B cell (primary cell): ENCODE measurements around the gene TMEM163.

Experiments used
- CTCF ChIP-seq: fragments of 200-600 bp; IDR thresholded peaks from one replicate; pipeline ENCODE4 v1.8.0; 2022; ENCODE audit warnings: antibody characterized with exemption, mild to moderate bottlenecking
- EZH2 ChIP-seq: IDR thresholded peaks from 2 replicates; pipeline ENCODE4 v1.6.1; 2012; ENCODE audit warnings: borderline replicate concordance, low read depth, mild to moderate bottlenecking, moderate library complexity, low read length; ENCODE audit not compliant: insufficient read depth, poor library complexity, severe bottlenecking

- TF ChIP-seq CTCF (peak; percentile 34), EZH2 (no peak)
These were observed 150.4 kb downstream of the TMEM163 start for GRCh38 chr2:134568413-134568812.
